HG02610 (cell line): ENCODE data around the gene MTMR12.
"Not testable (repeated sequence)": the region's sequence is repeated elsewhere in the genome, so short reads cannot be mapped to it uniquely, and the experiment has no call there.

Source experiments
- ATAC-seq: cut with Tn5 transposase; IDR thresholded peaks from one replicate; pipeline ENCODE4 v1.9.1; 2021; ENCODE audit warnings: mild to moderate bottlenecking, moderate library complexity; ENCODE audit not compliant: unreplicated experiment

MTMR12 gene

GRCh38 chr5:32299059-32299677 lies 13.6 kb downstream of the MTMR12 start:
- ATAC-seq, result no peak

- ATAC-seq, result peak; percentile 79
Observed at GRCh38 chr5:32298059-32298415, 14.7 kb downstream of the MTMR12 start.

- ATAC-seq, result no peak
Observed at GRCh38 chr5:32297181-32298058, 15.3 kb downstream of the MTMR12 start.

DNA sequence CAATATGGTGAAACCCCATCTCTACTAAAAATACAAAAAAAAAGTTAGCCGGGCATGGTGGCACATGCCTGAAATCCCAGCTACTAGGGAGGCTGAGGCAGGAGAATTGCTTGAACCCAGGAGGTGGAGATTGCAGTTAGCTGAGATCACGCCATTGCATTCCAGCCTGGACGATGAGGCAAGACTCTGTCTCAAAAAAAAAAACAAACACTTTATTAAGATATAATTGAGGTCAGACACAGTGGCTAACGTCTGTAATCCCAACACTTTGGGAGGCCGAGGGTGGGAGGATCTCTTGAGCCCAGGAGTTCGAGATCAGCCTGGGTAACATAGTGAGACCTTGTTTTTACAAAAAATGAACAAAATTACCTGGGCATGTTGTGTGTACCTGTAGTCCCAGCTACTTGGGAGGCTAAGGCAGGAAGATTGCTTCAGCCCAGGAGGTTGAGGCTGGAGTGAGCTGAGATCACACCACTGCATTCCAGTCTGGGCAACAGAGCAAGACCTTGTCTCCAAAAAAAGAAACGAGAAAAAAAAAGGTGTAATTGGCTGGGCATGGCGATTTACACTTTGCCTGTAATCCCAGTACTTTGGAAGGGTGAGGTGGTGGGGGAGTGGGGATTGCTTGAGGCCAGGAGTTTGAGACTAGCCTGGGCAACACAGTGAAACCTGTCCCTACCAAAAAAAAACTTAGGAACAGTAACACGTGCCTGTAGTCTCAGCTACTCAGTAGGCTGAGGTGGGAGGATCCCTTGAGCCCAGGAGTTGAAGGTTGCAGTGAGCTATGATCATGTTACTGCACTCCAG lies 16.6 kb downstream of the MTMR12 start:
- not testable (repeated sequence) for ATAC-seq

DNA sequence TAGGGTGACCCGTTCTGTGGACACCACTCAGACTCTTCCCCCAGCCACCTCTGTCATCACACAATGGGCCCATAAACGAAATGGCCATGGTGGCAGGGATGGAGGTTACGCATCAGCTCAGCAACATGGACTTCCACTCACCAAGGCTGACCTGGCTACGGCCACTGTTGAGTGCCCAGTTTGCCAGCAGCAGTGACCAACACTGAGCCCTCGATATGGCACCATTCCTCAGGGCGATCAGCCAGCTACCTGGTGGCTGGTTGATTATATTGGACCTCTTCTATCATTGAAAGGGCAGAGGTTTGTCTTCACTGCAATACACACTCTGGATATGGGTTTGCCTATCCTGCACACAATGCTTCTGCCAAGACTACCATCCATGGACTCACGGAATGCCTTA lies 21.1 kb downstream of the MTMR12 start:
- no peak for ATAC-seq

- peak; percentile 60 for ATAC-seq
Observed at GRCh38 chr5:32290922-32291321, 21.8 kb downstream of the MTMR12 start.

DNA sequence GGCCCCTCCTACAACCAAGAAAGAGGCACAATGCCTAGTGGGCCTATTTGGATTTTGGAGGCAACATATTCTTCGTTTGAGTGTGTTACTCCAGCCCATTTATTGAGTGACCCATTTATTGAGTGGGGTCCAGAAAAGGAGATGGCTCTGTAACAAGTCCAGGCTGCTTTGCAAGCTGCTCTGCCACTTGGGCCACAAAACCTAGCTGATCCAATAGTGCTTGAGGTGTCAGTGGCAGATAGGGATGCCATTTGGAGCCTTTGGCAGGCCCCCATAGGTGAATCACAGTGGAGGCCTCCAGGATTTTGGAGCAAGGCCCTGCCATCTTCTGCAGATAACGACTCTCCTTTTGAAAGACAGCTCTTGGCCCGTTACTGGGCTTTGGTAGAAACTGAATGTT lies 22.2 kb downstream of the MTMR12 start:
- not testable (repeated sequence) for ATAC-seq

GRCh38 chr5:32289986-32290385 lies 22.8 kb downstream of the MTMR12 start:
- ATAC-seq, result not testable (repeated sequence)

GRCh38 chr5:32288135-32288534 lies 24.6 kb downstream of the MTMR12 start:
- ATAC-seq, result not testable (repeated sequence)

DNA sequence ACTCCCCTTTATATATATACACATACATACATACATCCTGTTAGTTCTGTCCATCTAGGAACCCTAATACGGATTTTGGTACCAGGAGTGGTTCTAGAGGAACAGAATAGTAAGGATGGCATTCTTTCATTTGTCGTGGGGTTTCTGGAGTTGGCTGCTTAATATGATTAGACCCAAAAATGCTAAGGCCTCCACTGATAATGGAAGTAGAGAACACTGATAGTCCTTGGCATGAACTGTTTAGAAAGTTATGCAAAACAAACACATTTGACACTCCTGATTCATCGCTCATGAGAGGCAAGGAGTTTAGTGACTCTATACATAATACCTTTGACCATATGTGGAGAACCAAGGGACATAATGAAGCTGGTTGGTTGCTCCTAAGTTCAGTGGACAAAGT lies 25.2 kb downstream of the MTMR12 start:
- ATAC-seq, result not testable (repeated sequence)

DNA sequence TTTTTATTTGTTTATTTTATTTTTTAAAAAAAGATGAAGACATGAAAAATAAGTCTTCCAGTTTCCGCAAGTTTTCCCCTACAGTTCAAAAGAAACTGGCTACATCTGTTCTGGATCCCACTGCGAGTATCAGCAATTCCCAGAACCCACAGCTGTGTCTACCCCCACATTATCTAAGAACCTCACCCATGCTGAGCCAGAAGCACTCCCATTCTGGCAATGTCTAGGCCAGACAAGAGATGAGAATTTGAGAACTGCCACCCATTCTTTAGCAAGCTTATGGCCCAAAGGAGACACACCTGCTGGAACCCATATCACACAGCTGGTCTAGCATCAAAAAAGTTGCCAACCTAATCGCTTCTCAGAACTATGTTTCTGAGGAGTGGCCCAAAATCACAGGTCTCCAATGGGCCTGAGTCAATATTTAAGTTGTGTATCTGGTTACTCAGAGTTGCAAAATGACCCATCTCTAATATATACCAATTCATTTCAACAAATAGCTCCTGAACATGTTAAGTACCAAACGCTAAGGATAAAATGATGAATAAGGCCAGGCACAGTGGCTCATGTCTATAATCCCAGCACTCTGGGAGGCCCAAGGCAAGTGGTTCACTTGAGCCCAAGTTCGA lies 27.1 kb downstream of the MTMR12 start:
- ATAC-seq, result no peak

- ATAC-seq, result peak; percentile 61
Observed at GRCh38 chr5:32283539-32284377, 29.0 kb downstream of the MTMR12 start.

DNA sequence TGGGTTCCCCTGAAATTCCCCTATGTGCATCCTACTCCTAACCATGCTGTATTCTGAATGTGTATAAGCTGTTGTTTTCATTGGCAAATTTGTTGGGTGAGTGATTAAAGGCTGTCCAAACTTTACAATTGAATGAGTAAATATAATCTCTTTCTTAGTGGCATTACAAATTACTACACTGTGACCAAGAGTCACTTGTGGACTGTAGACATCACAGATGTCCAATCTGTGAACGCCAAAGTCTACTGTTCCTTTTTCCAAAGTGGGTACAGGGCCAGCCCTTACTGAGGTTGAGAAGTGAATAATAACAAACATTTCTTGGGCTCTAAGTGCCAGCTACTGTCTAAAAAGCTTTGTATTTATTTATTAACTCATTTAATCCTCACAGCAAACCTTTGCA lies 29.7 kb downstream of the MTMR12 start:
- no peak for ATAC-seq

GRCh38 chr5:32282633-32283032 lies 30.1 kb downstream of the MTMR12 start:
- ATAC-seq, result no peak

DNA sequence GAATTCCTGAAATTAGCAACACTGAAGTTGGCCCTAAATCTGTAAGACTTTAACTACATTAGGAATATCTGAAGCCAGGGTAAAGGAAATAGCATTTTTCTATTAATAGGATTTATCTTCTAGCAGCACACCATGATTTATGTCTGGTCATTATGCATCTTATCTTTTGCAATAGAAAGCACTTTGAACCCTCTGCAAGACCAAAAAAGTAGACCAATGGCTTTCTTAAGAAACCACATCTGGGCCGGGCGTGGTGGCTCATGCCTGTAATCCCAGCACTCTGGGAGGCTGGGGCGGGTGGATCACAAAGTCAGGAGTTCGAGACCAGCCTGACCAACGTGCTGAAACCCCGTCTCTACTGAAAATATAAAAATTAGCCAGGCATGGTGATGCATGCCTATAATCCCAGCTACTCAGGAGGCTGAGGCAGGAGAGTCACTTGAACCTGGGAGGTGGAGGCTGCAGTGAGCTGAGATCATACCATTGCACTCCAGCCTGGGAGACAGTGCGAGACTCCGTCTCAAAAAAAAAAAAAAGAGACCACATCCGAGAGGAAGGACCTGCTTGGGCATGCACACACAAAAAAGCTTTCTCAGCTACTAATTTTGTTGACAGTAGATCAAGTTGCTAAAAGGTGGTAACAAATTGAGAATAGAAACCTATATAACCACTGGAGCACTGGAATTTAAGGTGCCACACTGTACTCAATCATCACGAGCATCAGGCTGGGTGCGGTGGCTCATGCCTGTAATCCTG lies 31.2 kb downstream of the MTMR12 start:
- ATAC-seq, result not testable (repeated sequence)

GRCh38 chr5:32280656-32281081 lies 32.1 kb downstream of the MTMR12 start:
- peak; percentile 90 for ATAC-seq

DNA sequence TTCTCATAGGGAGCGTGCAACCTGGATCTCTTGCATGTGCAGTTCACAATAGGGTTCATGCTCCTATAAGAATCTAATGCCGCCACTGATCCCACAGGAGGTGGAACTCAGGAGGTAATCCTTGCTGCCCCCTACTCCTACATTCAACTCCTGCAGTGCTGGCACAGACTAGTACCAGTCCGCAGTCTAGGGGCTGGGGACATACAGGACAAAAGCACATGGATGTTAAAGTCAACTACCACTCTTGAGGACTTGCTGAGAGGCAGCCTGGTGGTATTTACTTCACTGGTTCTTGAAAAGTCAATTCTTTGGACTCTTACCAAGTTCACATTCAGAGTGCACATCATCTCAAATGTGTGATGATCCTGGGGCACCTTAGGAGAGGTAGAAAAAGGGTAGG lies 33.0 kb downstream of the MTMR12 start:
- no peak for ATAC-seq

GRCh38 chr5:32279223-32279622 lies 33.5 kb downstream of the MTMR12 start:
- ATAC-seq, result no peak

DNA sequence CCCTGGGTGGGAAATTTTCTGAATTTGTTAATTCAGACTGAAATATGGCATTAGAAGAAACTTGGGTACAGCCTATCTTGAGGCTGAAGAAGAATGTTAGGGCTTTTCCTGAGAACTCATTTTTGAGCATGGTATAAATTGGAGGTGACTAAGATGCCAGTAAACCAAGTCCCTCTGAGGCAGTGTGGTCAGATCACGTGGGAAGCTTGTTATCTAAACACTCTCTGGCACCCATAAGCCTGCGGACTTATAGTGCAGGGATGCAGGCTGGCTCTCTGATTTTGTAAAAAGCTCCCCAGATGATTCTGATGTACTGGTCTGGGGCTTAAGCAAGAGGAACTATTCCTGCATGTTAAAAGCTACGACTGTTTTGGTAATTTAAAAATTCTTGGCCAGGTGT lies 34.3 kb downstream of the MTMR12 start:
- ATAC-seq, result no peak
